Activated gamma-delta T cell treated with anti-CD3 and anti-CD28 coated beads, Interleukin-2, amount 50 U/mL, for 16 hours (primary cell): ENCODE measurements around the gene PLBD2.

Experiments
- DNase-seq: peaks from one replicate; pipeline ENCODE4 v3.0.0-alpha.2; 2020; ENCODE audit warnings: low read depth

Gene PLBD2

DNA sequence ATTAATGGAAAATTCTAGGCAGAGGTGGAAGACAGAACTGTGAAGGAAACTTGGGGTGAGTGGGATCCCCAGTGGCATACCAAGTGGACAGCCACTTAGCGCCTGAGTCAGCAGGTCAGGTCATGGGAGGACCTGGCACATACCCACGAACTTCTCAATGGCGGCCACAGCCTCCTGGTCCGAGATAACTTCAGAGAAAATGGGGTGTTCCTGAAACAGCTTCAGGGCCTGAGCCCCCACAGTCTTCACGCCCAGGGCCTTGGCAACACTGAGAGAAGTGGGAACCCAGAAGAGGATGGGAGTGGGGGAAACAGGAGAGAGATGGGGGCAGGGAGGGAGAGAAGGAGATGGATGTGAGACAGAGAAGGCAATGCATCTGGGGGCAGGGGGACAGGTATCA lies 35.4 kb downstream of the PLBD2 start:
- no peak for DNase-seq

DNA sequence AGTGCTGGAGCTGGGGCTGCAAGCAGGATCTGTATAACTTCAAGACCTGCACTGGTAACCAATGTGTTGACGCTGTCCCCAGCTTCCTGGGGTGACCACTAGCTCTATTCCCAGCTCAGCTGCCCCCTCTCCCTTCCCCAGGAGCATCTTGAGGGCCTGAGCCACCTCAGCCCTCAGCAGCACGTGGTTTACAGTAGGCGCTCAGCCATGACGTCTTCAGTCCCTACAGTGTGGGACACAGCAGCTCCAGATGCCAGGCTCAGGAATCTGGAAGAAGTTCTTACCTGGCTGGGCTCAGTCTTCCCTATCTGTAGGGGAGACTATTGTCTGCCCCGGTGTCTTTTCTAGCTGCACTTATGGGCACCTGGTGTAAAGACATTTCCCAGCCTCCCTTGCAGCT lies 36.7 kb downstream of the PLBD2 start:
- no peak for DNase-seq

DNA sequence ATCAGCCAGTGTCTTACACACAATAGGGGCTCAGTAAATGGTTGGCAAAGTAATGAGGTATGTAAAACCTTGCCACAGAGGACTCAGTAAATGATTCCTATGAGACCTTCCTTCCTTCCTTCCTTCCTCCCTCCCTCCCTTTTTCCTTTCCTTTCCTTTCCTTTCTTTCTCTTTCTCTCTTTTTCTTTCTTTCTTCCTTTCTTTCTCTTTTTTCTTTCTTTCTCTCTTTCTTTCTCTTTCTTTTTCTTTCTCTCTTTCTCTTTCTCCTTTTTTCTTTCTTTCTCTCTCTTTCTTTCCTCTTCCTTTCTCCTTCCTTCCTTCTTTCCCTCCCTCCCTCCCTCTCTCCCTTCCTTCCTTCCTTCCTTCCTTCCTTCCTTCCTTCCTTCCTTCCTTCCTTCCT lies 37.8 kb downstream of the PLBD2 start:
- no peak for DNase-seq

GRCh38 chr12:113396828-113397496 lies 38.6 kb downstream of the PLBD2 start:
- no peak for DNase-seq

GRCh38 chr12:113397497-113398197 lies 39.3 kb downstream of the PLBD2 start:
- DNase-seq: no peak

DNA sequence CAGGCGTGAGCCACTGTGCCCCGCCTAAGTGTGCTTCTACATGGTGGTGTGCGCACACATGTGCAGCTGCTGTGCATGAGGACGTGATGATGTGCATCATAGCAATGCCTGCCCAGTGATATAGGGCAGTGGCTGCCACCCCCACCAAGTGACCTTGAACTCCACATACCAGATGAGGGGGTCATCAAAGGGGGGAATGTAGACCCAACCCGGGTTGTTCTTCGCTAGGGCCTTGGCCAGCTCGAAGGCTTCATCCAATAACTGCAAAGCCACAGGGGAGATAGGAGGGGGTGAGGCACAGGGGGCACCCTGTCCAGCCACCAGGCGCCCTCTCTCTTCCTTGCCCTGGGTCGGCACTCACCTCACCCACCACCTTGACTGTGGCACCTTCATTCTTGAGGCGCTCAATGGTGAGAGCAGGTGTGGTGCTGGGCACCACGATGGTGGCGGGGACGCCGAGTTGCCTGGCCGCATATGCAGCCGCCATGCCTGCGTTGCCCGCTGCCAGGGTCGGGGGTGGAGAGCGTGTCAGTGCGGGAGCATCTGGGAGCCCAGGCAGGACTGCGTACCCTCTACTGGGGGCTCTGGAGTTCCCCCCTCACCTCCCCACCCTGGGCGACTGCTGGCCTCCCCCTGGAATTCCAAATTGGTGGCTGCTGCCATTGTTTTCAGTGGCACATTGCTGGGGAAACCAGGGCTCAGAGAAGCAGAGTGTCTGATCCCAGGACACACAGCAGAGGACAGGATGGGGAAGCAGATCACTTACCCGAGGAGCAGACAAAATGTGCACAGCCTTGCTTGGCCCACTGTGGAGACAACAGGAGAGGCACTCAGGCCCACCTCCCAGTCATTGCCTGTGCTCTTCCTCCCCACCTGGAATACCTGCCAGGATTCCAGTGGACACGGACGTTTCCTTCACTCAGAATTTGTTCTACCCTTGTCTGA lies 40.2 kb downstream of the PLBD2 start:
- DNase-seq: no peak

- no peak for DNase-seq
Measured at GRCh38 chr12:113399490-113399889, 41.1 kb downstream of the PLBD2 start.

DNA sequence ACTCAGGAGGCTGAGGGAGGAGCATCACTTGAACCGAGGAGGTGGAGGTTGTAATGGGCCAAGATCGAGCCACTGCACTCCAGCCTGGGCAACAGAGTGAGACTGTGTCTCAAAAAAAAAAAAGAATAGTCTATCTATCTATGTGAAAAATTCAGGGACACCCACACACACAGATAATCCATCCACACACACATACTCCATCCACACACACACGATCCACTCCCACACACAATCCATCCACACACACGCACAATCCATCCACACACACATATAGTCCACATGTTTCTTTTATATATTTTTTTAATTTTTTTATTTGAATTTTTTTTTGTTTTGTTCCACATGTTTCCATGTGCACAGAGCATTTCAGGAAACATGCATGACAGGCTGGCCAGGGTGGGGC lies 42.0 kb downstream of the PLBD2 start:
- no peak for DNase-seq

DNA sequence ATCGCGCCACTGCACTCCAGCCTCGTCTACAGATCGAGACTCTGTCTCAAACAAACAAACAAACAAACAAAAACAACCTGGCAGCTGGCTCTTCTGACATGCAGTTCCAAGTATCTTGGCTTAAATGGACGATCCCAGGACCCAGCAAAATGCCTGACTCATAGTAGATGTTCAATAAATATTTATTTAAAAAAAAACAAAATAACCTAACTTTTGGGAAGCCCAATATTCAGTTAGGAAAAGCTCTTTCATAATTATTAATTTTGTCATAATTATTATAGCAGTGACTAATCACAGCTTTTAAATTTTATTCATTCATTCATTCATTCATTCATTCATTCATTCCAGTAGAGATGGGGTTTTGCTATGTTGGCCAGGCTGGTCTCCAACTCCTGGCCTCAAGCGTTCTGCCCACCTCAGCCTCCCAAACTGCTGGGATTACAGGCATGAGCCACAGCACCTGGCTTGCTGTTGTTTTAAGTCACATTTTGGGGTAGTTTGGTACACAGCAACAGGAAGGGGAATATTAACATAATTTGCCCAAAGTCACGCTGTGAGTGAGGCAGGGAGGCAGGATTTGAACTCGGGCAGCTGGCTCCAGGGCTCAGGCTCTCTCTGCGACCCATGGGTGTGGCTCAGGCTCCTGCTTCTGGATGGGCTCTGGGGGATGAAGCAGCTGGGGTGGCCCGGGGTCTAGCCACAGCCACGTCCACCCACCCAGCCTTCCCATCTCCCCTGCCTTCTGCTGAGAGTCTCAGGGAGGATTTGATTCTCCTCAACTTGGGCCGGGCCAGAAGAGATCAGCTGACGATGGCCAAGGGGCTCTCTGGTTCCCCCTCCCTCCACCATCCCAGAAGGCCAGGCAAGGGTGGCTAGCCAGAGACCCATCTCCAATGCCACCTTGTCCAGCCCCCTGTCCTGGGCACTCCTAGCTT lies 42.9 kb downstream of the PLBD2 start:
- no peak for DNase-seq

DNA sequence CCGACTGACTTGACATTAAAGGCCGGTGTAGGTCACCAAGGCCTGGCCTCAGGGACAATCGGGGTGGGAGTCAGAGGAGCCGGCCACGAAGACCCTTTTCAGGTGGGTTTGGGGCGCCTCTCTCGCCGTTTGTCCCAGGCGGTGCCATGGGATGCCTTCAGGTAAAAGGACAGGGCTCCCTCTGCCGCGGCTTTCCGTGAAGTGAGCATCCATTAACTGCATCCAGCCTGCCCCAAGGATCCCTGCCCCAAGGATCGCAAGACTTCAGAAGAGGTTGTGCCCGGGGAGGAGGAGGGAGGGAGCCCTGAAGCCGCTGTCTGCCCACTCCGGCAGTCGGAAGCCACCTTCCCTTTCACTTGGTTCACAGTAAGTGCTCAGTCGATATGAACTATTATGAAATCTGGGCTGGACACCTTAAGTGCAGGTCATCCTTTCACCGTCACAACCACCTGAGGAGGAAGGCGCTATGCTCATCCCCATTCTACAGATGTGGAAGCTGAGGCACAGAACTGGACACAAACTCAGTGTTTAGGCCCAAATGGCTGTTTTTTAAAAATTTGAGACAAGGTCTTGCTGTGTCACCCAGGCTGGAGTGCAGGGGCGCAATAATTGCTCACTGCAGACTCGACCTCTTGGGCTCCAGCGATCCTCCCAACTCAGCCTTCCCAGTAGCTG lies 44.3 kb downstream of the PLBD2 start:
- no peak for DNase-seq

DNA sequence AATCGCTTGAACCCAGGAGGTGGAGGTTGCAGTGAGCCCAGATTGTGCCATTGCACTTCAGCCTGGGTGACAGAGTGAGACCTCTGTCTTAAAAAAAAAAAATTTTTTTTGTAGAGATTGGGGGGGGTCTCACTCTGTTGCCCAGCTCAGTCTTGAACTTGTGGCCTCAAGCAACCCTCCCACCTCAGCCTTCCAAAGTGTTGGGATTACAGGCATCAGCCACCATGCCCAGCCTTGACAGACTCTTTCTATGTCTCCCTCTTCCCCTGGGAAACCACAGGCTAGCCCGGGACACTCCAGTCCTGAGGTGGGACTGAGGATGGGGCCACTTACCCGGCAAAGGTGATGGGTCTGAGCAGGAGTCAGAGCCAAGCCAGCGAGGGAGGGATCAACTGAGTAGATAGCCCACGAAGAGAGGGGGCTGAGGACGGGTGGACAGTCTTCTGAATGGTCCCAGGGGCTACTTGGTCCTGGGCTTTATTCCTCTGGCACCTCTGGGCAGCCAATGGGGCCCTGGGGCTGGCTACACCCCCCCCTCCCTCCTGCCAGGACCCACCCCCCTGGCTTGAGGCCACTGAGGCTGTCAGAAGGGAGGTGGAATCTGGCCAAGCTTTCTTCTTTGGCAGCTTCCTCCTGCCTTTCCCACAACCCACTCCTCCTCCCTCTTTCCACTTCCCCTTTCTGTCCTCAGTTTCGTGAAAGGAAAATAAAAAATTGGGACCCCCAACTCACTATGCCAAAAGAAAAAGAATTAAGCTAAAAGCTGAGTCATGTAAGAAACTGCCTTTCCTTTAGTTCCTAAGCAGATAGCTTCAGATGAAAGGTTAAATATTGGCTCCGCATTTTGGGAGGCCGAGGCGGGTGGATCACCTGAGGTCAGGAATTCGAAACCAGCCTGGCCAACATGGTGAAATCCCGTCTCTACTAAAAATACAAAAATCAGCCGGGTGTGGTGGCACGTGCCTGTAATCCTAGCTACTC lies 45.3 kb downstream of the PLBD2 start, which contains the start of gene SDS:
SDS (minus strand) TSS at position 453 of the 981 bp plus-strand sequence. CDS start 4,179 bp downstream, outside the sequence.
- no peak for DNase-seq

- no peak for DNase-seq
Measured at GRCh38 chr12:113405694-113406093, 47.3 kb downstream of the PLBD2 start.

DNA sequence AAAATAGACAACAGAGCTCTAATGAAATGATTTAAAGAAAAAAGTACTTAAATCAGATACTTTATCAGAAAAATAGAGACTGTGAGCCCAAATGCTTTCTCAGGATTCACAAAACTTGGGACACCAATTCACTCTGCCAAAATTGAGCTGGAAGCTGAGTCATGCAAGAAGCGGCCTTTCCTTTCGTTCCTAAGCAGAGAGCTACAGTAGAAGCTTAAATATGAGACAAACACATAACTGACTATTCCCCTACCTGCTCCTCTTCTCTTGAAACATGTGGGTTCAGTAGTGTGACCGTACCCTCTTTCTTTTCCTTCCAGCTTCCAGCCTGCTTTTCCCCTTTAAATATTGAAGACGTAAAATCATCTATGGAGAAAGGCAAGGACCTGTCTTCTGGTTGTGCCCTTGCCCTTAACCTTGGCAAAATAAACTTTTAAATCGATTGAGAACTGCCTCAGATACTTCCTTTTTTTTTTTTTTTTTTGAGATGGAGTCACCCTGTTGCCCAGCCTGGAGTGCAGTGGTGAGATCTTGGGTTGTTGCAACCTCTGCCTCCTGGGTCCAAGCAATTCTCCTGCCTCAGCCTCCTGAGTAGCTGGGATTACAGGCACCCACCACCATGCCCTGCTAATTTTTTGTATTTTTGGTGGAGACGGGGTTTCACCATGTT lies 49.7 kb downstream of the PLBD2 start:
- DNase-seq: no peak

GRCh38 chr12:113408756-113409298 lies 50.4 kb downstream of the PLBD2 start:
- no peak for DNase-seq

DNA sequence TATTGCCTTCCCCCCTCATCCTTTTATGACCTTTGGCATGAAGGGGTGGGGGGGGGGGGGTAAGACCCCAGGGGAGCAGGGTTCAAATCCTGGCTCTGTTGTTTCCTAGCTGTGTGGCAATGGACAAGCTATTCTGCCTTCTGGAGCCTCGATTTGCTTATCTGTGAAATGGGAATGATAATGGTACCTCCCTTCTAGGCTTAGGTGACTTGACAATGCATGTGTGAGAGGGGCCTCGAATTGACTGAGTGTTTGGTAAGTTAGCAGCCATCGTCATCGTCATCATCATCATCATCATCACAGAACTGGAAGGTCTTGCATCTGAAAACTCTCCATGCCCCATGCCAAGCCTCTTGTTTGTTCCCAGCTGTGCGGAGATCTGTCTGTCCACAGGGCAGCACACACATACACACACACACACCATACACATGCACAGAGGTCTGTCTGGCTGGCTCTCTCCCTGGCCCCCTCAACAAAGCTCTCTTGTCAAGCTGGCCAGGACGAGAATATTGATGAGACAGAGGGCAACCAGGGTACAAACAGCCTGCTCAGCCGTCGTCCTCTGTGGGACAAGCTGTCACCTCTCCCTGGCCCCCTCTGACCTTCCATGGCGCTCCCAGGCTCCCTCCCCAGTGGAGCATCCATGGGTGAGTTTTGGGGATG lies 51.2 kb downstream of the PLBD2 start:
- no peak for DNase-seq

- no peak for DNase-seq
Measured at GRCh38 chr12:113413488-113413939, 55.1 kb downstream of the PLBD2 start.

GRCh38 chr12:113414519-113415038 lies 56.2 kb downstream of the PLBD2 start:
- no peak for DNase-seq
